Measurements from ENCODE around the gene ANKRD13B. TPM values are rescaled to one million over a fixed set of nuclear protein-coding genes. Genes with fewer than 3 reads are reported as not detected.
A peak's percentile ranks its signal among the peaks of the same experiment; 100 is the strongest.

ANKRD13B gene
- total and polyA plus RNA-seq, 2 of the 13 experiments (the other 11 are each of a cell fraction or from before 2014, with no cell fraction given) = 1.7 to 1.8 TPM

DNA sequence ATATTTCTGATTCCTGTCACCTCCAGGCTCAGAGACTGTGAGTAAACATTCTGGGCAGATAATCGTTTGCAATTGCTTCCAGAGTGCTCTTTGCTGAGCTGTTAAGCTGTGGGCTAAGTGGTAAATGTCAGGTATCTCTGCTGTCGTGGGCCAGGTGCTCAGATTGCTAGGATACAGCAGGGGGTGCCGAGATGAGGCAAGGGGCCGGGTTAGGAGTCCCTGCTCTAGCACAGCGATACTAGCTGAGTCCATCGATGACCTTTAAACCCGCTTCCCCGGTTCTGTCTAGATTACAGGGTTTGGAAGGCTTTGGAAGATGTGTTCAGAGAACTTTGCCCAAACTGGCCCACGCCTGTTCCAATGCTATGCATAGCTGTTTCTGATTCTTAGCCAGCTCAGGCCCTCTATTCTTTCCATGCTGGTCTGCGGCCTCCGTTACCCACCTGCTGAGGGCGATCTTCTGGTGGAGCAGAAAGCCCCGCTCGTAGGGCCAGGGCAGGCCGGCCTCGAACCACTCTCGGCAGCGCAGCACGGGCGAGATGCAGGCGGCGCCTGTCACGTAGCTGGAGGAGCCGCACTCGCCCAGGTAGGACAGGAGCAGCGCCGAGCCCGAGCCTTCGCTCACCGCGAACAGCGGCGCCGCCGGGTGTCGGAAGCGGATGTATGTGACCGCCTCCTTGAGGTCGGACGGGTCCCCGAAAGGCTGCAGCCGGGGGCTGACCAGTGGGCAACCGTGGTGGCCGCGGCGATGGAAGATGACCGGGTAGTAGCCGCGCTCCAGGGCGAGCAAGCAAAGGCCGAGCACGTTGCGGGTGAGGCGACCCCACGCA, 27.1 kb upstream of the ANKRD13B start (continued):
- TF ChIP-seq, protein P1, sequence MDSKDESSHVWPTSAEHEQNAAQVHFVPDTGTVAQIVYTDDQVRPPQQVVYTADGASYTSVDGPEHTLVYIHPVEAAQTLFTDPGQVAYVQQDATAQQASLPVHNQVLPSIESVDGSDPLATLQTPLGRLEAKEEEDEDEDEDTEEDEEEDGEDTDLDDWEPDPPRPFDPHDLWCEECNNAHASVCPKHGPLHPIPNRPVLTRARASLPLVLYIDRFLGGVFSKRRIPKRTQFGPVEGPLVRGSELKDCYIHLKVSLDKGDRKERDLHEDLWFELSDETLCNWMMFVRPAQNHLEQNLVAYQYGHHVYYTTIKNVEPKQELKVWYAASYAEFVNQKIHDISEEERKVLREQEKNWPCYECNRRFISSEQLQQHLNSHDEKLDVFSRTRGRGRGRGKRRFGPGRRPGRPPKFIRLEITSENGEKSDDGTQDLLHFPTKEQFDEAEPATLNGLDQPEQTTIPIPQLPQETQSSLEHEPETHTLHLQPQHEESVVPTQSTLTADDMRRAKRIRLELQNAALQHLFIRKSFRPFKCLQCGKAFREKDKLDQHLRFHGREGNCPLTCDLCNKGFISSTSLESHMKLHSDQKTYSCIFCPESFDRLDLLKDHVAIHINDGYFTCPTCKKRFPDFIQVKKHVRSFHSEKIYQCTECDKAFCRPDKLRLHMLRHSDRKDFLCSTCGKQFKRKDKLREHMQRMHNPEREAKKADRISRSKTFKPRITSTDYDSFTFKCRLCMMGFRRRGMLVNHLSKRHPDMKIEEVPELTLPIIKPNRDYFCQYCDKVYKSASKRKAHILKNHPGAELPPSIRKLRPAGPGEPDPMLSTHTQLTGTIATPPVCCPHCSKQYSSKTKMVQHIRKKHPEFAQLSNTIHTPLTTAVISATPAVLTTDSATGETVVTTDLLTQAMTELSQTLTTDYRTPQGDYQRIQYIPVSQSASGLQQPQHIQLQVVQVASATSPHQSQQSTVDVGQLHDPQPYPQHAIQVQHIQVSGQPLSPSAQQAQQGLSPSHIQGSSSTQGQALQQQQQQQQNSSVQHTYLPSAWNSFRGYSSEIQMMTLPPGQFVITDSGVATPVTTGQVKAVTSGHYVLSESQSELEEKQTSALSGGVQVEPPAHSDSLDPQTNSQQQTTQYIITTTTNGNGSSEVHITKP (CRISPR knock-in tag; IDR thresholded peaks at IDR 0.05; ENCODE audit: low read depth) = no peak
- TF ChIP-seq NFE2 (CRISPR knock-in tag; IDR thresholded peaks at IDR 0.05) (no peak), MAZ (IDR thresholded peaks at IDR 0.05; ENCODE audit: borderline replicate concordance, low read depth, low read length) (no peak), MAZ (CRISPR knock-in tag; IDR thresholded peaks at IDR 0.05; ENCODE audit: low read depth) (peak; percentile 54; the same call in 1 of the 2 replicates), ZMYM4 (CRISPR knock-in tag; IDR thresholded peaks at IDR 0.05) (0 out of 2 replicates have a peak, but pooled peaks have one; percentile 11), ATF7 (IDR thresholded peaks at IDR 0.05) (no peak), ATF7 (CRISPR knock-in tag; IDR thresholded peaks at IDR 0.05) (no peak), TAF15 (IDR thresholded peaks at IDR 0.05; ENCODE audit: low read depth, low read length, poor library complexity, severe bottlenecking) (no peak), ZNF563 (CRISPR knock-in tag; IDR thresholded peaks at IDR 0.05) (peak; percentile 54; the same call in 1 of the 2 replicates), CAMTA2 (CRISPR knock-in tag; IDR thresholded peaks at IDR 0.05; ENCODE audit: borderline replicate concordance) (0 out of 2 replicates have a peak, but pooled peaks have one; percentile 63), ZNF124 (CRISPR knock-in tag; IDR thresholded peaks at IDR 0.05) (no peak), ZNF501 (CRISPR knock-in tag; IDR thresholded peaks at IDR 0.05) (peak; percentile 90), ISX (CRISPR knock-in tag; conservative IDR thresholded peaks at IDR 0.05) (no peak), ZNF44 (CRISPR knock-in tag; IDR thresholded peaks at IDR 0.05) (no peak), ZNF10 (CRISPR knock-in tag; IDR thresholded peaks at IDR 0.05; ENCODE audit: borderline replicate concordance, low read depth) (no peak), CEBPG (CRISPR knock-in tag; IDR thresholded peaks at IDR 0.05) (no peak), ZNF7 (CRISPR knock-in tag; IDR thresholded peaks at IDR 0.05) (no peak), EP300 (IDR thresholded peaks at IDR 0.05; ENCODE audit: low read depth in 2 of 2, low read length in 2 of 2) (no peak), EP300 (CRISPR knock-in tag; IDR thresholded peaks at IDR 0.05; ENCODE audit: borderline replicate concordance) (no peak)
- TF ChIP-seq, protein P2, sequence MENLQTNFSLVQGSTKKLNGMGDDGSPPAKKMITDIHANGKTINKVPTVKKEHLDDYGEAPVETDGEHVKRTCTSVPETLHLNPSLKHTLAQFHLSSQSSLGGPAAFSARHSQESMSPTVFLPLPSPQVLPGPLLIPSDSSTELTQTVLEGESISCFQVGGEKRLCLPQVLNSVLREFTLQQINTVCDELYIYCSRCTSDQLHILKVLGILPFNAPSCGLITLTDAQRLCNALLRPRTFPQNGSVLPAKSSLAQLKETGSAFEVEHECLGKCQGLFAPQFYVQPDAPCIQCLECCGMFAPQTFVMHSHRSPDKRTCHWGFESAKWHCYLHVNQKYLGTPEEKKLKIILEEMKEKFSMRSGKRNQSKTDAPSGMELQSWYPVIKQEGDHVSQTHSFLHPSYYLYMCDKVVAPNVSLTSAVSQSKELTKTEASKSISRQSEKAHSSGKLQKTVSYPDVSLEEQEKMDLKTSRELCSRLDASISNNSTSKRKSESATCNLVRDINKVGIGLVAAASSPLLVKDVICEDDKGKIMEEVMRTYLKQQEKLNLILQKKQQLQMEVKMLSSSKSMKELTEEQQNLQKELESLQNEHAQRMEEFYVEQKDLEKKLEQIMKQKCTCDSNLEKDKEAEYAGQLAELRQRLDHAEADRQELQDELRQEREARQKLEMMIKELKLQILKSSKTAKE (CRISPR knock-in tag; IDR thresholded peaks at IDR 0.05; ENCODE audit: borderline replicate concordance) = no peak
- TF ChIP-seq, protein P3, sequence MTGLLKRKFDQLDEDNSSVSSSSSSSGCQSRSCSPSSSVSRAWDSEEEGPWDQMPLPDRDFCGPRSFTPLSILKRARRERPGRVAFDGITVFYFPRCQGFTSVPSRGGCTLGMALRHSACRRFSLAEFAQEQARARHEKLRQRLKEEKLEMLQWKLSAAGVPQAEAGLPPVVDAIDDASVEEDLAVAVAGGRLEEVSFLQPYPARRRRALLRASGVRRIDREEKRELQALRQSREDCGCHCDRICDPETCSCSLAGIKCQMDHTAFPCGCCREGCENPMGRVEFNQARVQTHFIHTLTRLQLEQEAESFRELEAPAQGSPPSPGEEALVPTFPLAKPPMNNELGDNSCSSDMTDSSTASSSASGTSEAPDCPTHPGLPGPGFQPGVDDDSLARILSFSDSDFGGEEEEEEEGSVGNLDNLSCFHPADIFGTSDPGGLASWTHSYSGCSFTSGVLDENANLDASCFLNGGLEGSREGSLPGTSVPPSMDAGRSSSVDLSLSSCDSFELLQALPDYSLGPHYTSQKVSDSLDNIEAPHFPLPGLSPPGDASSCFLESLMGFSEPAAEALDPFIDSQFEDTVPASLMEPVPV (CRISPR knock-in tag; IDR thresholded peaks at IDR 0.05) = no peak

Measured in HepG2 (cell line).